CD4-positive, alpha-beta memory T cell (primary cell): ENCODE data around the gene NECAB2. TPM values are rescaled to one million over a fixed set of nuclear protein-coding genes. Genes with fewer than 3 reads are reported as not detected.

Experiments used
- CTCF ChIA-PET: fragments of 350-600 bp; sonication (Branson Sonifier 250); formaldehyde crosslinking; loops from one replicate; lab custom pipeline; 2021; ENCODE audit warnings: inconsistent platforms; ENCODE audit not compliant: partially characterized antibody; lab: Charles Lee
- POLR2A ChIA-PET: fragments of 350-600 bp; sonication (Branson Sonifier 250); formaldehyde crosslinking; loops from one replicate; lab custom pipeline; 2021; ENCODE audit not compliant: partially characterized antibody; lab: Charles Lee
- DNase-seq, 5 donors: peaks; one replicate each; pipeline versions ENCODE4 v3.0.0 to v3.0.0-alpha.2; 2020 to 2022; ENCODE audit warnings: mixed read lengths in 1 of 5
- H3K27ac ChIP-seq: one replicate; pipeline ENCODE4 v1.7.0; 2013; ENCODE audit warnings: low read depth, low read length
- H3K27me3 ChIP-seq: 2 replicates; pipeline ENCODE4 v1.7.0; 2013; ENCODE audit warnings: mild to moderate bottlenecking, low read length, moderate library complexity; ENCODE audit not compliant: insufficient read depth
- H3K36me3 ChIP-seq: 2 replicates; pipeline ENCODE4 v1.7.0; 2013; ENCODE audit warnings: mild to moderate bottlenecking, low read length, moderate library complexity; ENCODE audit not compliant: insufficient read depth
- H3K4me1 ChIP-seq: 2 replicates; pipeline ENCODE4 v1.7.0; 2013; ENCODE audit warnings: mild to moderate bottlenecking, low read length, moderate library complexity; ENCODE audit not compliant: insufficient read depth
- H3K4me3 ChIP-seq, 2 donors: one replicate each; pipeline ENCODE4 v1.7.0; 2013; ENCODE audit warnings: low read length in 2 of 2, mild to moderate bottlenecking in 1 of 2
- H3K9me3 ChIP-seq, 2 donors: one replicate each; pipeline ENCODE4 v1.7.0; 2013; ENCODE audit warnings: low read length in 2 of 2, control low read depth in 1 of 2; ENCODE audit not compliant: control insufficient read depth in 1 of 2
- H3K27ac Mint-ChIP-seq, 7 donors: one replicate each; pipeline ENCODE4 v1.8.0; 2020 to 2021; ENCODE audit warnings: mixed read lengths in 7 of 7, mild to moderate bottlenecking in 6 of 7, inconsistent platforms in 3 of 7, moderate library complexity in 3 of 7
- H3K27me3 Mint-ChIP-seq, 2 donors: one replicate each; pipeline ENCODE4 v1.8.0; 2020 to 2021; ENCODE audit warnings: mixed read lengths in 2 of 2
- H3K36me3 Mint-ChIP-seq, 2 donors: one replicate each; pipeline ENCODE4 v1.8.0; 2020 to 2021; ENCODE audit warnings: mixed read lengths in 2 of 2, inconsistent platforms in 1 of 2, mild to moderate bottlenecking in 1 of 2
- H3K4me1 Mint-ChIP-seq, 4 donors: one replicate each; pipeline ENCODE4 v1.8.0; 2020 to 2021; ENCODE audit warnings: mixed read lengths in 4 of 4, mild to moderate bottlenecking in 1 of 4
- H3K4me3 Mint-ChIP-seq, 8 donors: one replicate each; pipeline ENCODE4 v1.8.0; 2020 to 2021; ENCODE audit warnings: mixed read lengths in 8 of 8, mild to moderate bottlenecking in 7 of 8, moderate library complexity in 6 of 8, inconsistent platforms in 3 of 8
- H3K9me3 Mint-ChIP-seq, 8 donors: one replicate each; pipeline ENCODE4 v1.8.0; 2020 to 2021; ENCODE audit warnings: mixed read lengths in 8 of 8, mild to moderate bottlenecking in 5 of 8, inconsistent platforms in 3 of 8, moderate library complexity in 1 of 8
- intact Hi-C: fragments of 100-400 bp; cut with micrococcal nuclease; formaldehyde crosslinking; loops from one replicate; pipeline ENCODE4 v1.15.1; 2023
- polyA plus RNA-seq, 2 donors: library from polyadenylated mRNA; unstranded; fragments of 300-500 nt; fragmentation: Illumina TruSeq; gene quantifications; one replicate each; pipeline ENCODE4 v1.2.3, GENCODE V29; 2021
- total RNA-seq, 2 experiments: library from RNA; stranded (reverse); gene quantifications; one replicate each; pipeline ENCODE4 v1.2.3, GENCODE V29; 2021

The NECAB2 gene
- total RNA-seq (not detected), polyA plus RNA-seq (not detected)

- no peaks in the 10 kb centered on the region for H3K36me3 Mint-ChIP-seq
- no peak for DNase-seq
- Histone ChIP-seq H3K4me1 (no peaks in the 10 kb centered on the region), H3K27me3 (no peaks in the 10 kb centered on the region), H3K4me3 (no peak within 1 kb of the TSS), H3K27ac (no peak within 1 kb of the TSS), H3K36me3 (no peaks in the 10 kb centered on the region), H3K9me3 (no peaks in the 10 kb centered on the region)
- peaks cover 0 to 4% (median 2%) of the 10 kb centered on the region in 4 donors for H3K4me1 Mint-ChIP-seq
- POLR2A ChIA-PET = no interaction called here
- CTCF ChIA-PET = no interaction called here
- H3K27ac Mint-ChIP-seq = peak within 1 kb of the TSS in 1 of 7 donors; percentile 12
- intact Hi-C loops = no loop called here
- H3K4me3 Mint-ChIP-seq = peak within 1 kb of the TSS; percentile 30 to 80 (median 42)
- H3K9me3 Mint-ChIP-seq = peaks cover 0 to 2% (median 0%) of the 10 kb centered on the region in 8 donors
- peaks cover 5 to 13% of the 10 kb centered on the region in 2 donors for H3K27me3 Mint-ChIP-seq
Observed at GRCh38 chr16:83967838-83968305, at the start of gene NECAB2. Gene NECAB2 (plus strand): TSS chr16:83968244. CDS start chr16:83968649, 405 bp downstream.

- no peak overlapping the region for H3K4me3 ChIP-seq
- H3K27me3 Mint-ChIP-seq = no peaks in the 10 kb centered on the region
- peak overlapping the region in 2 of 7 donors; percentile 70 to 73 for H3K27ac Mint-ChIP-seq
- H3K4me1 ChIP-seq = no peaks in the 10 kb centered on the region
- H3K36me3 Mint-ChIP-seq = peaks cover 41 to 52% of the 10 kb centered on the region in 2 donors
- CTCF ChIA-PET = no interaction called here
- intact Hi-C loops = no loop called here
- peak overlapping the region in 2 of 8 donors; percentile 1 to 3 for H3K4me3 Mint-ChIP-seq
- peaks cover 0 to 7% (median 3%) of the 10 kb centered on the region in 4 donors for H3K4me1 Mint-ChIP-seq
- no peak overlapping the region for H3K27ac ChIP-seq
- H3K36me3 ChIP-seq = peaks cover 20% of the 10 kb centered on the region
- no peaks in the 10 kb centered on the region for H3K27me3 ChIP-seq
- H3K9me3 Mint-ChIP-seq = no peaks in the 10 kb centered on the region
- H3K9me3 ChIP-seq = no peaks in the 10 kb centered on the region
- DNase-seq = no peak
- POLR2A ChIA-PET = no interaction called here
Observed at GRCh38 chr16:83920894-83921491, 47.1 kb upstream of the NECAB2 start.

GRCh38 chr16:83923581-83924365 lies 44.3 kb upstream of the NECAB2 start:
- peaks cover 22 to 31% of the 10 kb centered on the region in 2 donors for H3K36me3 Mint-ChIP-seq
- peaks cover 6% of the 10 kb centered on the region for H3K36me3 ChIP-seq
- intact Hi-C loops = no loop called here
- peaks cover 3 to 5% (median 4%) of the 10 kb centered on the region in 4 donors for H3K4me1 Mint-ChIP-seq
- H3K9me3 Mint-ChIP-seq = no peaks in the 10 kb centered on the region
- no peaks in the 10 kb centered on the region for H3K9me3 ChIP-seq
- no peaks in the 10 kb centered on the region for H3K4me1 ChIP-seq
- ChIA-PET CTCF (interaction anchor here (0.5 to 6.0 kb wide), 3 partner anchors 10 to 1056 kb away, joined by 3 to 38 read pairs (median 3); no protein-coding TSS in a partner anchor), POLR2A (no interaction called here)
- H3K27ac ChIP-seq = no peak overlapping the region
- H3K27me3 Mint-ChIP-seq = no peaks in the 10 kb centered on the region
- no peak overlapping the region for H3K4me3 ChIP-seq
- H3K4me3 Mint-ChIP-seq = no peak overlapping the region
- H3K27me3 ChIP-seq = no peaks in the 10 kb centered on the region
- no peak for DNase-seq
- no peak overlapping the region for H3K27ac Mint-ChIP-seq

- CTCF ChIA-PET = interaction anchor here (0.8 to 6.0 kb wide), 2 partner anchors 12 kb away, joined by 3 to 38 read pairs; no protein-coding TSS in a partner anchor
- H3K27ac Mint-ChIP-seq = no peak overlapping the region
- POLR2A ChIA-PET = no interaction called here
Observed at GRCh38 chr16:83924686-83925085, 43.4 kb upstream of the NECAB2 start.

GRCh38 chr16:83925095-83925905 lies 42.7 kb upstream of the NECAB2 start:
- Histone ChIP-seq H3K4me3 (no peak overlapping the region), H3K36me3 (no peaks in the 10 kb centered on the region), H3K27ac (no peak overlapping the region), H3K27me3 (no peaks in the 10 kb centered on the region), H3K9me3 (no peaks in the 10 kb centered on the region), H3K4me1 (no peaks in the 10 kb centered on the region)
- Mint-ChIP-seq H3K4me3 (no peak overlapping the region), H3K4me1 (peaks cover 3 to 4% (median 4%) of the 10 kb centered on the region in 4 donors), H3K27me3 (no peaks in the 10 kb centered on the region), H3K9me3 (no peaks in the 10 kb centered on the region), H3K27ac (no peak overlapping the region), H3K36me3 (peaks cover 10 to 19% of the 10 kb centered on the region in 2 donors)
- intact Hi-C loops = no loop called here
- POLR2A ChIA-PET = no interaction called here
- DNase-seq = no peak
- CTCF ChIA-PET = interaction anchor here (0.8 to 6.0 kb wide), 4 partner anchors 12 to 99 kb away, joined by 3 to 38 read pairs (median 3); no protein-coding TSS in a partner anchor

More at GRCh38 chr16:83924686-83925085, 43.4 kb upstream of the NECAB2 start:
- no peaks in the 10 kb centered on the region for H3K9me3 Mint-ChIP-seq
- H3K36me3 Mint-ChIP-seq = peaks cover 13 to 21% of the 10 kb centered on the region in 2 donors
- intact Hi-C loops = no loop called here
- H3K27ac ChIP-seq = no peak overlapping the region
- no peak overlapping the region for H3K4me3 Mint-ChIP-seq
- H3K4me3 ChIP-seq = no peak overlapping the region
- no peaks in the 10 kb centered on the region for H3K36me3 ChIP-seq
- no peak for DNase-seq
- no peaks in the 10 kb centered on the region for H3K4me1 ChIP-seq
- no peaks in the 10 kb centered on the region for H3K9me3 ChIP-seq
- H3K4me1 Mint-ChIP-seq = peaks cover 3 to 5% (median 4%) of the 10 kb centered on the region in 4 donors
- H3K27me3 ChIP-seq = no peaks in the 10 kb centered on the region
- no peaks in the 10 kb centered on the region for H3K27me3 Mint-ChIP-seq

- intact Hi-C loops = loop anchor here (1.0 kb wide), 1 partner anchor 100 kb away; no protein-coding TSS in a partner anchor
- CTCF ChIA-PET = interaction anchor here (0.8 to 6.0 kb wide), 8 partner anchors 10 to 197 kb away, joined by 3 to 38 read pairs (median 3); no protein-coding TSS in a partner anchor
Observed at GRCh38 chr16:83925957-83926725, 41.9 kb upstream of the NECAB2 start.

More at GRCh38 chr16:83925957-83926725, 41.9 kb upstream of the NECAB2 start:
- no peaks in the 10 kb centered on the region for H3K27me3 Mint-ChIP-seq
- Histone ChIP-seq H3K4me1 (no peaks in the 10 kb centered on the region), H3K27me3 (no peaks in the 10 kb centered on the region), H3K27ac (no peak overlapping the region), H3K36me3 (no peaks in the 10 kb centered on the region), H3K4me3 (no peak overlapping the region), H3K9me3 (no peaks in the 10 kb centered on the region)
- H3K36me3 Mint-ChIP-seq = peaks cover 4 to 11% of the 10 kb centered on the region in 2 donors
- no peak for DNase-seq
- peak overlapping the region in 2 of 7 donors; percentile 31 to 76 for H3K27ac Mint-ChIP-seq
- no peaks in the 10 kb centered on the region for H3K9me3 Mint-ChIP-seq
- POLR2A ChIA-PET = no interaction called here
- no peak overlapping the region for H3K4me3 Mint-ChIP-seq
- peaks cover 2 to 4% (median 4%) of the 10 kb centered on the region in 4 donors for H3K4me1 Mint-ChIP-seq
